NOMO-1 treated with dmso at 0.1 percent for 144 hours (cell line): ENCODE data around the gene CCNC.

Experiments
- DNase-seq: peaks from one replicate; lab custom pipeline; 2025; ENCODE audit not compliant: unreplicated experiment; lab: John Stamatoyannopoulos, UW

CCNC gene

DNA sequence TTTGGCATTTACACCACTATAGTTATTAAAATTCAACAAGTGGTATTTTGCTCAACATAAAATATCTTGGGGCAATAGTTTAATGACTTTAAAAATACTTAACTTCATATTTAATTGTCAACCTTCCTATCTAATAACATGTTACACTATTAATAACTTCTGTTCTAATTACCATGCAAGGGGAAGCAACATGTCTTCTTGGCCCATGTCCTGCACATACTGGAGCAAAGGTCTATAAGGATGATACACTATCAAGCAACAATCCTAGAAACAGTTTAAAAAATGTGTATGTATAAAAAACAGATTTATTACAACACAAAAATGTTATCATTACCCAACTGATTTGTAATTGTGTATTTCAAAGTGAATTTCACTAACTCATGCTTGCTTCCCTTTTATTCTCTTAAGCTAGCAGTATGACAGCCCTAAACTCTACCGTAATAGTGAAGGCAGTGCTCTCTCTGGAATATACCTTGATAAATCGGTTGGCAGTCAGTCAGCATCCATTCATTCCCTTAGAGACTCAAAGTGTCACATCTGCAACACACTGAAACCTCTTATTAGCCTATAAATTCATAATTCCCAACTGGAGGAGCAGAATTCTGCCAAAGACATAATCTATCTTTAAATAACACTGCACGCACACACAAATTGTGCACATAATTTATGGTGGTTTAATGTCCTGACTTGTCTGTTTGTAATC is 18.3 kb downstream of the CCNC start:
- DNase-seq: no peak

DNA sequence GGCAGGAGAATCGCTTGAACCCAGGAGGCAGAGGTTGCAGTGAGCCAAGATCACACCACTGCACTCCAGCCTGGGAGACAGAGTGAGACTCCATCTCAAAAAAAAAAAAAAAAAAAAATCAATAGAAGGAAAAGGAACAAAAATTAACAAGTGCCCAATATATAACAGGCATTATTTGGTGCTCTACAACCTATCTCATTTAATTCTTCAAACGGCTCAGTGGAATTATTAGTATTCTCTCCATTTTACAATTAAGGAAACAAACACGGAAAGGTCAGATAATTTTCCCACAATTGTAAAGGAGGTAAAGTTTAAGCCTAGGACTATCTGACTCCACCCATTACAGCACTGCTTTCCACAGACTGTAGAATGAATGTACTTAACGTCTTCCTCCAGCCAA is 19.8 kb downstream of the CCNC start:
- no peak for DNase-seq

DNA sequence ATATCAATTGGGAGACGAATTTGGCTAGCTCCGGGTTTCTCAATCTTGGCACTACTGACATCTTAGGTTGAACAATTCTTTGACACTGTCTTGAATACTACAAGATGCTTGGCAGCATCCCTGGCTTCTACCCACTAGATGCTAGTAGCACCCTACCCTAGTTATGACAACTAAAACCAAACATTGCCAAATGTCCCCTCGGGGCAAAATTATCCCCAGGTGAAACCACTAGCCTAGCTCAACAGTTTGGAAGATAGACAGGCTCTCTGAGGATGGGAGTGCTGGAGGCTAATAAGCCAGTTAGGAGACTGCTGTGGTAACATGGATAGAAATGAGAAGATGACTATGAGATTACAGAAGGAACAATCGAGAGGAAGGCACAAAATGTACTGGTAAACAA is 20.9 kb downstream of the CCNC start:
- DNase-seq: no peak

DNA sequence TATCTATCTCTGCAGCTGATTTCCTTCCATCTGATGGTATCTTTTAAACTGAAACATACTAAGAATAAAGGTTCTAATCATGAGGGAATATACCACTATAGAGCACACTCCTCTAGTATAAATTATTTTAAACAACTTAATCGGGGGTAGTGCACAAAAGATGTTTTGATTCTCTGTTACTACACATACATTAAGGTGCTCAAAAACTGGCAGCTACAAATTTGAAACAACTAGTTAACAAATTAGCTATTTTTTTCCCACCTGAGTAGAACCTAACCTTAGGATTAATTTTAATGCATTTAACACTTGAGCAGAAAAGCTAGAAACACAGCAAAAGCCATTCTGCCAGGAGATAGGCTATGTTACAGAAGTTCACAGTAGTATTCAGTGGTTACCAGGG is 23.0 kb downstream of the CCNC start:
- no peak for DNase-seq

DNA sequence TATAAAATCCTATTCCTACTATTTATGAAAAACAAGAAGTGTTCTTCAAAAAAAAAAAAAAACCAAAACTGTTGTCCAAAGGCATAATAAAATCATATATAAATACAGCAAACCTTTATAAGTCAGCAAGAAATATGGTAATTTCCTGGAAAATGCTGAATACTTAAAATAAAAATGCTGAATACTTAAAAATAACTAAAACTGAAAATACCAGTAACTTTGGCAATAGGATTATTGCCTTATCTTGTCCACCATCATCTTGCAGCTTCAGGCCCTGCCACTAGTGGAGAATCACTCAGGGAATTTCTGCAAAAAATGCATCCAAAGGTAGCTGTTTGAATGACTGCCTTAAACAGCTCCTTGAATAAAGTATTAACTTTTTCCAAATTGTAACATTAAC is 24.5 kb downstream of the CCNC start:
- no peak for DNase-seq

DNA sequence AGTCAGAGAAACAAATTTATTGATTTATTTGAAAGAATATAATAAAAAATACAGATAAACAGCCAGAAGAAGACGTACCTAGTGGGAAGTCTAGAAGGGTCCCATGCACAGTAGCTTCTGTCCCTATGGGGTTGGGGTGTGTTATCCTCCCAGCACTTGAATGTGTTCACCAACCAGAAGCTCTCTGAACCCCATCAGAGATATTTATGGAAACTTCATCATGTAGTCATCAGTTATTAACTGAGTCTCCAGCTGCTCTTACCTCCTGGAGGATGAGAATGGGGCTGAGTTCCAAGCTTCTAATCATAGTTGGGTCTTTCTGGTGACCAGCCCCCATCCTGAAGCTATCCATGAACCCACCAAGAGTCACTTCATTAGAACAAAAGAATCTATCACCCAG is 37.8 kb downstream of the CCNC start:
- DNase-seq: no peak

DNA sequence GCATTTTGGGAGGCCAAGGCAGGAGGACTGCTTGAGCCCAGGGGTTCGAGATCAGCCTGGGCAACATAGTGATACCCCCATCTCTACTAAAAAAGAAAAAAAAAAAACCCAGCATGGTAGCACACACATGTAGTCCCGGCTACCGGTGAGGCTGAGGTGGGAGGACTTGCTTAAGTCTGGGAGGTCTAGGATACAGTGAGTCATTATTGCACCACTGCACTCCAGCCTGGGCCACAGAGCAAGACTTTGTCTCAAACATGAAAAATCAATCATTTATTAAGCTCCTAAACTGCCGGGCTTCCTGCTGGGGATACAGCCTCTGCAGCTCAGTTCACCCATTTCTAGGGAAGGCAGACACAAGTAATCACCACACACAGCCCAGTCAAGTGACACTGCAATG is 45.9 kb downstream of the CCNC start:
- no peak for DNase-seq

DNA sequence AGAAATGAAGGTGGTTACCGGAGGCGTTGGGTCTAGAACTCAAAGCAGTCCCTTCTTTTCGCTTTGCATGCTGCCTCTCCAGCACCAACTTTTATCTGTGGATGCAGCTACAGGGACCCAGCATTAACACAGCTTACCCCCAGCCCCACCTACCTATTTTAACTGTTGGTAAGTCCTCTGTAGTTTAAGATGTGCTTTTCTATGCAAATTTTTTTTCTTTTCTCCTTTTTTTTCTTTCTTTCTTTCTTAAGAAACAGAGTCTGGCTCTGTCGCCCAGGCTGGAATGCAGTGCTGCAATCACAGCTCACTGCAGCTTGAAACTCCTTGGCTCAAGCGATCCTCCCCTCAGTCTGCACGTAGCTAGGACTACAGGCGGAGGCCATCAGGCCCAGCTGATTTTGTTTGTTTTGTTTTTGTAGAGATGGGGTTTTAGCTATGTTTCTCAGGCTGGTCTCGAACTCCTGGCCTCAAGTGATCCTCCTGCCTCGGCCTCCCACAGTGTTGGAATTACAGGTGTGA is 46.8 kb downstream of the CCNC start:
- DNase-seq: no peak

DNA sequence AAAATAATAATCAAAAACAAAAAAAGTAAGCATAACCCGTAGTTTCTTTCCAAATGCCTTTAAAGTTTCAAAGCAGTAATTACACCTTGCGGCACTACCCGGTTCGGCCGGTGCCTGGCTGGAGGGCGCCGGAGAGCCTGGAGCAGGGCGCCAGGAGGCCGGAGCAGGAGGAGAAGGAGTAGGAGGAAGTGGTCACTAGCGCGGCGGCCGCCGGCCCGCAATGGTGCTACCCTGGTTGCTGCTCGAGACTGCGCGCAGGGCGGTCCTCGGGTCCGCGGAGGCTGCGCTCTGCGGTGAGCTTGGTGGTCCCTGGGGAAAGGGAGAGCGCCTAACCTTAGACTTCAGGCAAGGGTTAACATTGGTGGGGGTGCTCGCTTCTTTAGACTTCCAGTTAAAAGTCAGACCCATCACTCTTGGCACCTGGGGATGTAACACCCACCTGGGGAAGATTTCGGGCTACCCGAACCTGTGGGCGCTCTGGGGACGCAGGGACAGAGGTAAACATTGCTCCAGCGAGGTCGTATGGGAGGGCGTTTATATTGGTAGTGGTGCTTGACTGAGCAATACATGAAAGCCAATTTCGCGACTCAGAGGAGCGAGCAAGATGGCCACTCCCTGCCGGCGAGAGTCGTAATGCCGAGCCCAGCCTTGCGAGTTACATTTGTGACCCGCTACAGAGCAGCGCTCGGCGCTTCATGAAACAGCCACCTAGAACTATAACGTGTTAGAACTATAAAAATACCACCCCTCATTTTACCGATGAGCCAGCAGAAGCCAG is 47.4 kb downstream of the CCNC start:
- peak; percentile 85 for DNase-seq

DNA sequence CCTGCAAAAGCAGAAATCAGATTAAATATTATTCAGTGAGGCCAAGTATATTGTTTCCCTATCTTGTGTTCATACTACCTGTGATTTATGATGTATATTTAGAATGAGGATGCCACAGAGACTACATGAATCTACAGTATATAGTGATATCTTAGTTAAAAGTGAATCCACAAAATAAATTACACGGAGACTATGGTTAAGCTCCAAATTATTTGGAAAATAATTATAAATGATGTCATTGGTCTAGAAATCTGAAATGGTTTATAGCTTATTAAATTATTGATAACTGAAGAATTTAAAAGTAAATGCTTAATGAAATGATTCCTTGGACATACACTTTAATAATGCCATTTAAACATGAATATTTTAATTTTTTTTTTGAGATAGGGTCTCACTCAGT is 49.0 kb downstream of the CCNC start:
- DNase-seq: no peak

DNA sequence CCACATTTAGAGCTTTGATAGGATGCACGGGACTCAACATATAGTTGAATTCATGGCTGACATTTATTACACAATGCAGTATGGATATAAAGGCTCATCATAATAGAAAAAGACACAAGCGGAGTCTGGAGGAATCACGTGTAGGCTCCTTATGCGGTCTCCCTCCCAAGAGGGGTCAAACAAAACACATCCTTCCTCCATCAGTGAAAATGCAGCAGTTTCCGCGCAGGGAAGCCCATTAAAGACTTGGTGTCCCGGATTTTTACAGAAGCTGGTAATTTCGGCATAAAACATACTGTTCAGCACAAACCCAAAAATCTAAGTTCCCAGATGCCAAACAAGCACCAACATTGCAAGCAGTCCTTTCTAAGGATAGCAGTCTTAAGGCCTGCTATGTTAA is 54.4 kb downstream of the CCNC start:
- DNase-seq: no peak

DNA sequence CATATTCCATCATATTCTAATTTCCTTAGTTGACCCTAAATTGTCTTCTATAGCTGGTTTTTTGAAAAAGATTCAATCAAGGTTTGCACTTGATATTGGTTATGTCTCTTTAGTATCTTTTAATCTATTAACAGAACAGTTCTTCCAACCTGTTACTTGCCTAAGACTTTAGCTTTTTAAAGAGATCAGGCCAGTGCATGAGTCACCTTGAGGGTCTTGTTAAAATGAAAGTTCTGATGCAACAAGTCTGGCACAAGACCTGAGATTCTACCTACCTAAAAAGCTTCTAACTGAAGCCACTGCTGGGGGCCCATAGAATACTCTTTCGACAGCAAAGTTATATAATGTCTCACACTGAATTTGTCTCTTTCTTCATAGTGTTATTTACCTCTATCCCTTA is 56.4 kb downstream of the CCNC start:
- DNase-seq: no peak

DNA sequence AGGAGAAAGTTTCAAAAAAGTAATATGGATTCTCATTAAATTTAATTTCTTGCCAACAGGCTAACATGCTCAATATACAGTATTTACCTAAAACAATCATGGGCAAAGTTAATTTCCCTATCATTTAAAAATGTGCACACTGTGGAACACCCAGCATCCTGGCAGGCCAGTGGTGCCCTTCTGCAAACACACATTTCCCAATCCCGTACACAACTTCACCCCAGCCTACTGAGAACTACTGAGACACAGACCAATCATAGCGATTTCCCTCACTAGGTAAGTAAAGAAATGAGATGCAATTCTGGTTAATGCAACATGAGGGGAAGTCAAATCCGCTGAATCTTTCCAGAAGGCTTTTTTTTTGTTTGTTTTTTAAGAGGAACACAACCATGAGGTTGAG is 60.8 kb downstream of the CCNC start:
- no peak for DNase-seq

DNA sequence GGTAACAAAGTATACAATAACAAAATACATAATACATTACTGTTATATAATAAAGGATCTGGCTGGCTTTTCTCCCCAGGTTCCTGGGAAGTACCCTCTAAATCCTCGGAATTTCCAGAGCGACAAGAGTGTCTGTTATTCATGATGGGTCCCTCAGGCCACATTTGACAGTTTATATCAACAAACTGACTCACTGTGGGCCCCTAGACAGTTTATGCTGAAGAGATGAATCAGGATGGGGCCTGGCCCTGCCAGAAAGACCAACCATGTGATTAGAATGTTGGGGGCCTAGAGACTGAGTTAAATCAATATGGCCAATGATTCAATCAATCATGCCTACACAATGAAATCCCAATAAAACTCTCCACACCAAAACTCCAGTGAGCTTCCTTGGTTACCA is 66.7 kb downstream of the CCNC start:
- DNase-seq: no peak

DNA sequence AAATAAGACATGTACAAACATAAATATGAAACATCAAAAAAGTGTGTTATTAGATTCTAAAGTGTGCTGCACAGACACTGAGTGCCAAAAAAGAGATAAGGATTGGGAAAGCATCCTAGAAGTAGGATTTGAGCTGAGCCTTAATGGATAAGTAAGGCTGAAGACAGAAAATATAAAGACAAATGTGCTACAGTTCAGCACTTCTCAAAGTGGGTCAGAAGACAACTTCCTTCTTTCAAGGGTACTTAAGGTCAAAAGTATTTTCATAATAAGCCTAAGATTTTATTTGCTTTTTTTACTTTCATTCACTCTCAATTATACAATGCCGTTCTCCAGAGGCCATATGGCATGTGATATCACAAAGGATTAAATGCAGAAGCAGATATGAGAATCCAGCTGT is 70.0 kb downstream of the CCNC start:
- no peak for DNase-seq

DNA sequence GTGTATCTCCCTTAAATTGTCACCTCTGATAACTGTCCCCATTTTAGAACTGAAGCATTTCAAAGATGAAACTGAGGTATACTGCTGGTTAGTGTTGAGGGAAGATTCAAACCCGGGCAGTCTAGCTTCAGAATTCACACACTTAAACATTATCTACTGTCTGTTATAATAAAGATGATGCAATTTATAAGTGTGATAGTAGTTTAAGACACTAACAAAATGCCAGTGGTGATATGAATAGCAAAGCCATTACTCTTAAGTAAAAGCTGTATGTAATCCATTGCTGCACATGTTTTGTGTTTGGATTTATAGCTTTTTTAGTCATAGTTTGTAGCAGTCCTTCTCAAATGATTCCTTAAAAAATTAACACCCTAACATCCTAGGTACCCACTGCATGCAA is 73.0 kb downstream of the CCNC start:
- DNase-seq: no peak
